Measurements from ENCODE around the gene DDX10.

- TF ChIP-seq CTCF (IDR thresholded peaks at IDR 0.05; ENCODE audit: insufficient read depth, low read length) (no peak), REST (IDR thresholded peaks at IDR 0.05; ENCODE audit: insufficient replicate concordance, low read depth) (no peak)
Measured at GRCh38 chr11:108685419-108686130, 20.7 kb downstream of the DDX10 start.

Measured in HL-60 (cell line).